HG03025 (cell line): ENCODE results near the gene AARS2.

Source experiments
- ATAC-seq: cut with Tn5 transposase; IDR thresholded peaks from one replicate; pipeline ENCODE4 v1.9.1; 2021; ENCODE audit warnings: mild to moderate bottlenecking, moderate library complexity; ENCODE audit not compliant: unreplicated experiment, low FRiP score

Gene AARS2

GRCh38 chr6:44278315-44278714 is 34.8 kb downstream of the AARS2 start:
- no peak for ATAC-seq

- no peak for ATAC-seq
Observed at GRCh38 chr6:44277763-44278162, 35.4 kb downstream of the AARS2 start.

GRCh38 chr6:44276667-44277640 is 36.2 kb downstream of the AARS2 start:
- no peak for ATAC-seq

- ATAC-seq: no peak
Observed at GRCh38 chr6:44275749-44276648, 37.1 kb downstream of the AARS2 start.

GRCh38 chr6:44275271-44275748 is 37.8 kb downstream of the AARS2 start:
- ATAC-seq: no peak

GRCh38 chr6:44273617-44274016 is 39.5 kb downstream of the AARS2 start:
- ATAC-seq: no peak

- ATAC-seq: no peak
Observed at GRCh38 chr6:44272999-44273566, 40.1 kb downstream of the AARS2 start.

- no peak for ATAC-seq
Observed at GRCh38 chr6:44272529-44272928, 40.6 kb downstream of the AARS2 start.

- ATAC-seq: no peak
Observed at GRCh38 chr6:44271914-44272313, 41.2 kb downstream of the AARS2 start.

- ATAC-seq: no peak
Observed at GRCh38 chr6:44271406-44271723, 41.8 kb downstream of the AARS2 start.

GRCh38 chr6:44270526-44271405 is 42.4 kb downstream of the AARS2 start:
- no peak for ATAC-seq

- ATAC-seq: no peak
Observed at GRCh38 chr6:44269921-44270525, 43.1 kb downstream of the AARS2 start, which contains the start of gene TMEM151B. TMEM151B (plus strand) TSS chr6:44270450; CDS start chr6:44270743, 293 bp downstream.

GRCh38 chr6:44269178-44269920 is 43.8 kb downstream of the AARS2 start:
- no peak for ATAC-seq

GRCh38 chr6:44268095-44268628 is 45.0 kb downstream of the AARS2 start:
- no peak for ATAC-seq

GRCh38 chr6:44267252-44267651 is 45.9 kb downstream of the AARS2 start:
- no peak for ATAC-seq

GRCh38 chr6:44266347-44266746 is 46.8 kb downstream of the AARS2 start:
- no peak for ATAC-seq

GRCh38 chr6:44265722-44266233 is 47.4 kb downstream of the AARS2 start:
- ATAC-seq: no peak

- ATAC-seq: peak; percentile 28
Observed at GRCh38 chr6:44265007-44265721, 48.0 kb downstream of the AARS2 start, which contains the start of gene NFKBIE. NFKBIE (minus strand) TSS chr6:44265551; CDS start chr6:44265346, 205 bp downstream.
